Fibroblast of upper back skin (primary cell): Measurements from ENCODE around the gene SNUPN.
"Not testable (repeated sequence)": the region's sequence is repeated elsewhere in the genome, so short reads cannot be mapped to it uniquely, and the experiment has no call there.

Source experiments
- DNase-seq: peaks from one replicate; pipeline ENCODE4 v3.0.0-alpha.2; 2013

SNUPN gene

DNA sequence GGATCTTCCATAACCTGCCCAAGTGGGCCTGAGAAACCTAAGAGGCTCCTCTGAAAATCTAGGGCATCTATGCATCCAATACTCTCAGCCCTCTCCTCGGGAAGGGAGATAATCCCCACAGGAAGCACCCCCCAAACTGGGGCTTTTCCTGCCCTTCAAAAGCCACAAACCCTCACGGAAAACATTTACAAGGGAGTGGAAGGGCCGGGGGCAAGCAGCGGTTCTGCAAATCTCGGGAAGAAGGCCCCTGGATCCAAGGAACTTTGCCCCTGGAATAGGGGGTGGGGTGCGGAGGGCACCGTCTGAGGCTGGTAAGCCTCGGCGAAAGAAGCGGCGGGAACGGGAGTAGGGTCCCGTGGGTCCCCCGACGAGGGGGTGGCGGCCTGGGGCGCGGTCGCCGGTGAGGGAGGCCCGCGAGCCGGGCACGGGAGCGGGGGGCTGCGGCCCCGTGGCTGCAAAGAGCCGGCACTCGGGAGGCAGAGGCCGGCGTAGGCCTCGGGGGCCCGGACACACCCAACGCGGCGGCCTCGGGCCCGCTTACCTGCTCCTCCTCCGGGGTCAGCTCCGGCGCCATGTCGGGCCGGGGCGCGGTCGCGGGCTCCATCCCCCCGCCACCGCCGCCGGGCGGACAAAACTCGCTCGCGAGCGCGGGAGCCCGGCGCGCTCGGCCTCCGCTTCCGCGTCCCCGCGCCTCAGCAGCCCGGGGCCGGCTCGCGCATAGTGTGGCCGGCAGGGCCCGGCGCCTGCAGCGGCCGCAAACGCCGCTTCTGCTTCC is 47.2 kb downstream of the SNUPN start:
- DNase-seq: no peak

DNA sequence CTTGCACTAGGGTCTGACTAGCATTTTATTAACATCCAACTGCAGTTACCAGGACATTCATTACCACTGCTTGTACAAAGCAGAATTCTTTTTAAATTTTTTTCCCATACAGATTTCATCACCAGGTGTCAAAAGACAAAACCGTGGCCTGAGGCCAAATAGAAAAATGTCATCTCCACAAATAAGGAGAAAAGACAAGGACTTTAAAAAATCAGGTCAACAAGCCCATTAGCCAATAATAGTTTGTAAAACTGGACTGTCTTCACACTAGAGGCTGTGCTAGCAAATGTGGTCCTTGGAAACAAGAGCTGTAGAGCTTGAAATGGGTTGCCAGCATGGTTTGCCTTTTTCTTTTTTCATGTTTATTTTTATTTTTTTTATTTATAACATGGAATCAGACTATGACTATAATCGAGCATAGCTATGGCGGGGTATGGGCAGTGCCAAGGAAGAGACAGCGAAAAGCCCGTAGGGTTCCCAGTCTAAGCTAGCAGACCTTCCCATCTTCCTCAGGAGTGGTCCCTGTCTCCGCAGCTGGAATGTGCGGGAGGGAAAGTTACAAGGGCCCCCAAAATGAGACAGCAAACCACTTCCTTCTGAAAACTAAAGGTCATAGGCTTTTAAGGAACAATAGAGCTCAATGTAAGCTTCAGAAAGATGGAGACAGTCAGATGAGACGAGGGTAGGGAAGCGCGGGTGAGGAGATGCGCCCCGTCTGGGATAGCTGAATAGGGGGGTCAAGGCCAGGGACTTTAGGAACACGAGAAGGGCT is 47.9 kb downstream of the SNUPN start:
- DNase-seq: no peak

DNA sequence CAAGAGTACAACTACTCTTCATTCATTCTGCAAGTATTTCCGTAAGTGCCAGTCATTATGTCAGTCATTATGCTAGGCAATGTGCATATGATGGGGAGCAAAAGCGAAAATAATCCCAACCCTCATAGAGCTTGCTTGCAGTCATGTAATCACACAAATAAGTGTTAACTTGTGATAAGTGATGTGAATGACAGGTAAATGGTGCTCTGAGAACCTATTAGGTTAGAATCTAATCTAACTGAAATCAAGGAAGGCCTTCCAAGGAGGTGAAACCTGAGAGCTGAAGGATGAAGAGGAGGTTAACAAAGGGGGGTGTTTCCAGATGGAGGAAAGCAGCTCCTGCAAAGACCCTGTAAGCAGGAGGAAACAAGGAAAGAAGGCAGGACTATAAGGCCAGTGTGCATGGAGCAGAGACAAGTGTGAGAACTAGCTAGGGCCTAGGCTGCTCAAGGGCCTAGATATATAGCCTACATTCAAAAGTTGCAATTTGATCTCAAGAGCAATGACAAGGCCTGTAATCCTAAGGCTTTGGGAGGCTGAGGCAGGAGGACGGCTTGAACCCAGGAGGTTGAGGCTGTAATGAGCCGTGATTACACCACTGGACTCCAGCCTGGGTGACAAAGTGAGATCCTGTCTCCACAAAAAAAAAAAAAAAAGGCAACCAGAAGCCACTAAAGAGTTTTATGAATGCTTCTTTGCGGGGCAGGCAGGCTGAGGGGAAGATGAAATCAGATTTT is 51.7 kb downstream of the SNUPN start:
- no peak for DNase-seq

DNA sequence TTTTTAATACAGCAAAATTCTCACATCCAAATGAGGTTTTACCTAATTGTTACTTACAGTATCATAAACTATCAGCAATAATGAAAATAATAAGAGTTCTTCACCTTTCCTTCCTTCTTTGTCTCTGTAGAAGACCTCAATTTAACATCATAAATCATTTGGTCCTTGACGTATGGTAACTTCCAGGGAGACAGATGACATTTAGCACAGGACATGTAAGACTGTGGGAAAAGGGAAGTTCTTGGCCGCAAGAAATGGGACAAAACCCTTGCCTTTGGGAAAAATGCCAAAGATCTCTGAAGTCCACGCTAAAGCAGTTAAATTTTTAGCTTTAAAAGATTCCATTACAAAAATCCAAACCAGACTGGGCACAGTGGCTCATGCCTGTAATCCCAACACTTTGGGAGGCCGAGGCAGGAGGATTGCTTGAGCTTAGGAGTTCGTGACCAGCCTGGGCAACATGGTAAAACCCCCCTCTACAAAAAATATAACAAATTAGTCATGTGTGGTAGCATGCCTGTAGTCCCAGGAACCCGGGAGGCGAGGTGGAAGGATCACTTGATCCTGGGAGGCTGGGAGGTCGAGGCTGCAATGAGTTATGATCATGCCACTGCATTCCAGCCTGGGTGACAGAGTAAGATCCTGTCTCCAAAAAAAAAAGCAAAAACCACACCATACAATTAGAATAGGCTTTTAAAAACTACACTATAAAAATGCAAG is 55.2 kb downstream of the SNUPN start:
- DNase-seq: no peak

GRCh38 chr15:75565062-75565970 is 60.2 kb downstream of the SNUPN start:
- DNase-seq: peak; percentile 54

GRCh38 chr15:75561888-75562287 is 63.6 kb downstream of the SNUPN start:
- no peak for DNase-seq

GRCh38 chr15:75559360-75559759 is 66.2 kb downstream of the SNUPN start:
- DNase-seq: not testable (repeated sequence)

DNA sequence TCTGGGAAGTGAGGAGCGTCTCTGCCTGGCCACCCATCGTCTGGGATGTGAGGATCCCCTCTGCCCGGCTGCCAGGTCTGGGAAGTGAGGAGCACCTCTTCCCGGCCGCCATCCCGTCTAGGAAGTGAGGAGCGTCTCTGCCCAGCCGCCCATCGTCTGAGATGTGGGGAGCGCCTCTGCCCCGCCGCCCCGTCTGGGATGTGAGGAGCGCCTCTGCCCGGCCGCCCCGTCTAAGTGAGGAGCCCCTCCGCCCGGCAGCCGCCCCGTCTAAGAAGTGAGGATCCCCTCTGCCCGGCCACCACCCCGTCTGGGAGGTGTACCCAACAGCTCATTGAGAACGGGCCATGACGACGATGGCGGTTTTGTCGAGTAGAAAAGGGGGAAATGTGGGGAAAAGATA is 66.6 kb downstream of the SNUPN start:
- DNase-seq: not testable (repeated sequence)

DNA sequence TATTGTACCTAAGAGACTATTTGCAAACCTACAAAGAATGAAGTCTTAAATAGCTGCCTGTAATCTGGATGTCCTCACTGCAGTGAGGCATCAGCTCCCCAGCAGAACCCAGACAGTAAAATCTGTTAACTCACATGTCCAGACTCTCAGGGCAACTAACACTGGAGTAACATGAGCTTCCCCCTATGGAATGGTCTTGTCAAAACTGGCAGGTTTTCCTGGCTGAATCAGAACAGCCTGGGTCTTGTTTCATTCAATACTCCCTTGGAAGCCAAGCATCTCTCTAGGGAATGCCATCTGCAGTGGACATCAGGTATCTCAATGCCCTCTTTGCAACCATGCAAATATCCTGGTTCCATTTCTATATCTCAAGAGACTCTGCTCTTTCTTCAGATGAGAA is 70.8 kb downstream of the SNUPN start:
- DNase-seq: peak; percentile 77

GRCh38 chr15:75553659-75554058 is 71.9 kb downstream of the SNUPN start:
- no peak for DNase-seq

GRCh38 chr15:75551091-75551490 is 74.4 kb downstream of the SNUPN start:
- DNase-seq: no peak
